Heart right ventricle (tissue), 16 donors: Measurements from ENCODE around the gene ATG9B. TPM values are rescaled to one million over a fixed set of nuclear protein-coding genes. Genes with fewer than 3 reads are reported as not detected.

ENCODE experiments used
- ATAC-seq, 8 donors: fragments of 200-7000 bp; cut with Tn5 transposase; one replicate each; pipeline ENCODE4 v1.9.1; 2020; ENCODE audit warnings: mild to moderate bottlenecking in 8 of 8, moderate library complexity in 8 of 8, moderate number of reproducible peaks in 1 of 8
- DNase-seq, 2 donors: peaks; one replicate each; pipeline ENCODE4 v3.0.0-alpha.2; 2020
- H3K27ac ChIP-seq, 10 donors: fragments of 200-600 bp; sonication (generic) in 2 of 10; one replicate each; pipeline versions ENCODE4 v1.5.0 to v1.8.0; 2020 to 2022; ENCODE audit warnings: mild to moderate bottlenecking in 3 of 10
- H3K27me3 ChIP-seq, 7 donors: fragments of 200-600 bp; one replicate each; pipeline ENCODE4 v1.8.0; 2021 to 2022; ENCODE audit warnings: mild to moderate bottlenecking in 2 of 7
- H3K36me3 ChIP-seq, 9 donors: fragments of 200-600 bp; sonication (generic) in 1 of 9; one replicate each; pipeline versions ENCODE4 v1.5.0 to v1.8.0; 2020 to 2022; ENCODE audit warnings: mild to moderate bottlenecking in 2 of 9
- H3K4me1 ChIP-seq, 9 donors: fragments of 200-600 bp; sonication (generic) in 1 of 9; one replicate each; pipeline versions ENCODE4 v1.5.0 to v1.8.0; 2020 to 2022; ENCODE audit warnings: mild to moderate bottlenecking in 4 of 9
- H3K4me3 ChIP-seq, 10 donors: fragments of 200-600 bp; sonication (generic) in 2 of 10; one replicate each; pipeline versions ENCODE4 v1.5.0 to v1.8.0; 2020 to 2022; ENCODE audit warnings: mild to moderate bottlenecking in 7 of 10, moderate library complexity in 2 of 10
- H3K9me3 ChIP-seq, 11 donors: fragments of 200-600 bp in 10 of 11; sonication (generic) in 2 of 11; one replicate each; pipeline versions ENCODE4 v1.5.0 to v1.8.0; 2013 to 2022; ENCODE audit warnings: mild to moderate bottlenecking in 2 of 11, control low read depth in 1 of 11, moderate library complexity in 1 of 11
- CTCF ChIP-seq, 9 donors: fragments of 200-600 bp; sonication (generic) in 2 of 9; IDR thresholded peaks; one replicate each; pipeline versions ENCODE4 v1.5.0 to v1.8.0; 2021 to 2022; ENCODE audit warnings: antibody characterized with exemption in 9 of 9, mild to moderate bottlenecking in 5 of 9, moderate library complexity in 1 of 9
- WGBS, 2 donors: extraction: QIAGEN DNeasy Blood & Tissue Kit; methylation state at CpG; one replicate each; pipeline ENCODE4 v1.1.7; 2013; ENCODE audit warnings: inconsistent platforms in 1 of 2; 5-methylcytosine and 5-hydroxymethylcytosine counted together
- intact Hi-C, 10 donors: fragments of 100-400 bp; cut with DNase I; formaldehyde crosslinking; loops; one replicate each; pipeline versions ENCODE4 v1.11.1 to v1.14.2; 2022
- polyA plus RNA-seq, 2 donors: library from polyadenylated mRNA; stranded (reverse); fragments of 200-250 nt; gene quantifications; one replicate each; pipeline ENCODE4 v1.2.3, GENCODE V29; 2013
- total RNA-seq, 10 donors: library from RNA; stranded (reverse); fragmentation: NEBNext Ultra II Directional in 3 of 10; extraction: Animal tissue kit (Norgen Biotek cat#: 25700) in 3 of 10; gene quantifications; one replicate each; pipeline versions ENCODE4 v1.2.1 to v1.2.4, GENCODE V29; 2021 to 2023
- donor health status: Arrhythmogenic right ventricular cardiomyopathy.
- donor health status: ischemic (EF 13 %, LVEDD 7.1; RV severe dilation, severe dysfunction).
- donor health status: healthy with polysubstance abuse.
- donor health status: DM: no; HTN: yes; CAD: no.
- donor health status: DM: no; HTN: no; CAD: no.
- donor health status: ischemic (EF 25% LVEDD 6.9; RV normal size, moderate dysfunction).
- donor health status: ischemic (EF 25% LVEDD 5.7; RV mildly dilated, moderate dysfunction).
- donor health status: healthy.
- donor health status: DM: yes; HTN: yes; CAD: no.
- donor health status: Ischemic cardiomyopathy.
- donor health status: ischemic (EF 35%, LVEDD 5.7; RV mildly dilated, moderate dysfunction).
- donor health status: nonischemic (EF 11% LVEDD 7.7; RV severe dilation, severe dysfunction).
- donor health status: DM: yes; HTN: yes; CAD: no.
- donor health status: PGD.
- donor health status: ischemic (EF 29% LVEDD 5.4; RV normal size, mild dysfunction).
- donor health status: nonischemic (EF 23%, LVEDD 6.1; RV moderate dilation, normal function).

The ATG9B gene
- total and polyA plus RNA-seq, 12 donors: 0.09 to 0.59 (median 0.39) TPM; not detected in 7

GRCh38 chr7:150976529-150977381, 47.5 kb downstream of the ATG9B start:
- H3K4me1 ChIP-seq: peaks cover 16 to 69% (median 41%) of the 10 kb centered on the region in 9 donors
- WGBS, 2 donors: 20 to 26% methylated on average over 13 of the region's 13 CpGs
- peaks cover 8 to 83% (median 57%) of the 10 kb centered on the region in 7 donors for H3K27me3 ChIP-seq
- no peak for TF ChIP-seq CTCF (IDR thresholded peaks at IDR 0.05)
- DNase-seq (peak; percentile 65 to 68), ATAC-seq (peak; percentile 26 to 81 (median 64))
- no peaks in the 10 kb centered on the region for H3K36me3 ChIP-seq
- peak overlapping the region in 9 of 10 donors; percentile 31 to 58 (median 52) for H3K4me3 ChIP-seq
- H3K27ac ChIP-seq: peak overlapping the region; percentile 56 to 97 (median 90)
- H3K9me3 ChIP-seq: no peaks in the 10 kb centered on the region
- intact Hi-C loops: no loop called here

- H3K27ac ChIP-seq: peak overlapping the region; percentile 47 to 97 (median 89)
- ATAC-seq (no peak), DNase-seq (no peak)
- no peaks in the 10 kb centered on the region for H3K9me3 ChIP-seq
- peaks cover 22 to 79% (median 51%) of the 10 kb centered on the region in 9 donors for H3K4me1 ChIP-seq
- WGBS, 2 donors: 50 to 65% methylated on average over 9 of the region's 9 CpGs
- H3K27me3 ChIP-seq: peaks cover 8 to 73% (median 57%) of the 10 kb centered on the region in 7 donors
- peak overlapping the region in 9 of 10 donors; percentile 10 to 53 (median 37) for H3K4me3 ChIP-seq
- H3K36me3 ChIP-seq: no peaks in the 10 kb centered on the region
- intact Hi-C loops: no loop called here
- no peak for TF ChIP-seq CTCF (IDR thresholded peaks at IDR 0.05)
Observed at GRCh38 chr7:150975536-150976319, 48.6 kb downstream of the ATG9B start.

- Histone ChIP-seq H3K27me3 (peaks cover 8 to 67% (median 55%) of the 10 kb centered on the region in 7 donors), H3K4me1 (peaks cover 30 to 88% (median 59%) of the 10 kb centered on the region in 9 donors), H3K9me3 (no peaks in the 10 kb centered on the region), H3K36me3 (no peaks in the 10 kb centered on the region), H3K27ac (peak overlapping the region; percentile 62 to 97 (median 89)), H3K4me3 (peak overlapping the region in 9 of 10 donors; percentile 17 to 53 (median 41))
- WGBS, 2 donors: 5 to 10% methylated on average over 54 to 89 of the region's 89 CpGs
- DNase-seq (peak; percentile 60 to 74), ATAC-seq (peak in 1 of 8 donors; percentile 7)
- intact Hi-C loops: no loop called here
- TF ChIP-seq CTCF (IDR thresholded peaks at IDR 0.05): peak in 8 of 9 donors; percentile 22 to 49 (median 38)
Observed at GRCh38 chr7:150974468-150975391, 49.6 kb downstream of the ATG9B start.
